ENCODE data around the gene CTNND2.

CTNND2 gene

GRCh38 chr5:11056560-11056959 is 847.7 kb downstream of the CTNND2 start:
- no peak for DNase-seq

- DNase-seq: no peak
Measured at GRCh38 chr5:11054014-11054413, 850.2 kb downstream of the CTNND2 start.

- DNase-seq: no peak
Measured at GRCh38 chr5:11052871-11053270, 851.4 kb downstream of the CTNND2 start.

- no peak for DNase-seq
Measured at GRCh38 chr5:11050596-11051304, 853.5 kb downstream of the CTNND2 start.

GRCh38 chr5:11048760-11049159 is 855.5 kb downstream of the CTNND2 start:
- DNase-seq: no peak

GRCh38 chr5:11047625-11048024 is 856.6 kb downstream of the CTNND2 start:
- DNase-seq: no peak

GRCh38 chr5:11047030-11047429 is 857.2 kb downstream of the CTNND2 start:
- no peak for DNase-seq

- DNase-seq: no peak
Measured at GRCh38 chr5:11046160-11046559, 858.1 kb downstream of the CTNND2 start.

- DNase-seq: no peak
Measured at GRCh38 chr5:11045411-11045810, 858.8 kb downstream of the CTNND2 start.

GRCh38 chr5:11044581-11044980 is 859.7 kb downstream of the CTNND2 start:
- DNase-seq: no peak

GRCh38 chr5:11043881-11044280 is 860.4 kb downstream of the CTNND2 start:
- DNase-seq: no peak

GRCh38 chr5:11040345-11040744 is 863.9 kb downstream of the CTNND2 start:
- no peak for DNase-seq

- DNase-seq: no peak
Measured at GRCh38 chr5:11038772-11039171, 865.5 kb downstream of the CTNND2 start.

- no peak for DNase-seq
Measured at GRCh38 chr5:11037941-11038340, 866.3 kb downstream of the CTNND2 start.

- no peak for DNase-seq
Measured at GRCh38 chr5:11037080-11037479, 867.2 kb downstream of the CTNND2 start.

GRCh38 chr5:11030671-11031070 is 873.6 kb downstream of the CTNND2 start:
- DNase-seq: no peak

GRCh38 chr5:11027660-11028059 is 876.6 kb downstream of the CTNND2 start:
- DNase-seq: no peak

GRCh38 chr5:11026543-11026942 is 877.7 kb downstream of the CTNND2 start:
- no peak for DNase-seq

- DNase-seq: no peak
Measured at GRCh38 chr5:11023945-11024344, 880.3 kb downstream of the CTNND2 start.

GRCh38 chr5:11013793-11014192 is 890.5 kb downstream of the CTNND2 start:
- DNase-seq: no peak

- DNase-seq: no peak
Measured at GRCh38 chr5:11012295-11012694, 892.0 kb downstream of the CTNND2 start.

- no peak for DNase-seq
Measured at GRCh38 chr5:11010429-11011210, 893.6 kb downstream of the CTNND2 start.

GRCh38 chr5:11009576-11009975 is 894.7 kb downstream of the CTNND2 start:
- no peak for DNase-seq

- no peak for DNase-seq
Measured at GRCh38 chr5:11007269-11007870, 896.9 kb downstream of the CTNND2 start.
